Endothelial cell of umbilical vein (primary cell): ENCODE measurements around the gene SLCO2A1. TPM values are rescaled to one million over a fixed set of nuclear protein-coding genes. Genes with fewer than 3 reads are reported as not detected.

Experiments
- BruUV-seq: library from RNA; stranded (reverse); fragments of 400-500 nt; replicated peaks from 2 replicates; lab custom pipeline; 2021; lab: Mats Ljungman, UMichigan
- CTCF ChIA-PET: fragments of 300-600, 350-600 bp; sonication (Branson Sonifier 250); formaldehyde crosslinking; loops from one replicate; lab custom pipeline; 2021; ENCODE audit warnings: antibody characterized with exemption, inconsistent platforms; lab: Charles Lee
- POLR2A ChIA-PET: fragments of 300-600, 350-600 bp; sonication (Branson Sonifier 250); formaldehyde crosslinking; loops from one replicate; lab custom pipeline; 2021; ENCODE audit warnings: antibody characterized with exemption, inconsistent platforms; lab: Charles Lee
- DNase-seq: peaks from one replicate; pipeline ENCODE4 v3.0.0-alpha.2; 2011; ENCODE audit warnings: low read depth, low spot score
- FAIRE-seq: peaks from 2 replicates; lab custom pipeline; 2011; peaks lifted over from hg19 to GRCh38; lab: Jason Lieb, UNC
- H2AFZ ChIP-seq: 2 replicates; pipeline ENCODE4 v1.6.0; 2012; ENCODE audit warnings: low read depth, low read length, control low read depth, inconsistent platforms
- H3K27ac ChIP-seq: 2 replicates; pipeline ENCODE4 v1.5.1; 2011; ENCODE audit warnings: low read depth, mild to moderate bottlenecking, control low read depth, low read length, moderate library complexity; ENCODE audit not compliant: insufficient read depth
- H3K27me3 ChIP-seq, 2 experiments: 2 replicates each; pipeline versions ENCODE4 v1.6.0 to v1.6.1; 2011; ENCODE audit warnings: low read length in 2 of 2, mixed read lengths in 1 of 2; ENCODE audit not compliant: control insufficient read depth in 2 of 2, insufficient read depth in 2 of 2
- H3K36me3 ChIP-seq, 2 experiments: 2 replicates in 1 of 2; 3 replicates in 1 of 2; pipeline ENCODE4 v1.5.1; 2011; ENCODE audit warnings: low read length in 2 of 2, mild to moderate bottlenecking in 1 of 2, moderate library complexity in 1 of 2; ENCODE audit not compliant: control insufficient read depth in 2 of 2, insufficient read depth in 2 of 2; ENCODE audit errors: extremely low read depth in 1 of 2
- H3K4me1 ChIP-seq: 3 replicates; pipeline ENCODE4 v1.5.1; 2011; ENCODE audit warnings: mild to moderate bottlenecking, low read length; ENCODE audit not compliant: control insufficient read depth, insufficient read depth; ENCODE audit errors: extremely low read depth
- H3K4me2 ChIP-seq: 2 replicates; pipeline ENCODE4 v1.6.1; 2011; ENCODE audit warnings: low read length, control low read depth, mixed read lengths; ENCODE audit not compliant: insufficient read depth
- H3K4me3 ChIP-seq, 3 experiments: fragments of 200-600 bp in 1 of 3; sonication (generic), shearing (Covaris generic) in 1 of 3; replicated peaks in 1 of 3; 2 replicates each; pipeline ENCODE4 v1.5.1; 2011 to 2016; ENCODE audit warnings: control low read depth in 3 of 3, low read length in 3 of 3, mild to moderate bottlenecking in 2 of 3, inconsistent platforms in 1 of 3, low read depth in 1 of 3, moderate library complexity in 1 of 3; ENCODE audit not compliant: insufficient read depth in 1 of 3
- H3K79me2 ChIP-seq: 2 replicates; pipeline ENCODE4 v1.6.0; 2012; ENCODE audit warnings: low read length, inconsistent platforms; ENCODE audit not compliant: control insufficient read depth, insufficient read depth
- H3K9ac ChIP-seq: replicated peaks from 2 replicates; pipeline ENCODE3; 2011; ENCODE audit warnings: low read length, control low read depth; ENCODE audit not compliant: insufficient read depth; ENCODE audit errors: extremely low read depth
- H3K9me1 ChIP-seq: replicated peaks from 3 replicates; pipeline ENCODE4 v1.6.0; 2011; ENCODE audit warnings: mild to moderate bottlenecking, low read length; ENCODE audit not compliant: control insufficient read depth, insufficient read depth; ENCODE audit errors: extremely low read depth
- H3K9me3 ChIP-seq: replicated peaks from 2 replicates; pipeline ENCODE4 v1.5.1; 2012; ENCODE audit warnings: low read length, inconsistent platforms; ENCODE audit not compliant: control insufficient read depth, insufficient read depth
- H4K20me1 ChIP-seq: replicated peaks from 2 replicates; pipeline ENCODE3; 2011; ENCODE audit warnings: mild to moderate bottlenecking, low read length; ENCODE audit not compliant: control insufficient read depth, insufficient read depth; ENCODE audit errors: extremely low read depth
- CTCF ChIP-seq, 2 donors: IDR thresholded peaks; 1 replicate in 1 of 2; 2 replicates in 1 of 2; pipeline ENCODE4 v1.5.1; 2011; ENCODE audit warnings: low read length in 2 of 2, mild to moderate bottlenecking in 2 of 2, moderate library complexity in 2 of 2, control low read depth in 1 of 2, inconsistent platforms in 1 of 2, low read depth in 1 of 2; ENCODE audit not compliant: insufficient read depth in 1 of 2; ENCODE audit errors: extremely low read depth in 1 of 2
- EZH2 ChIP-seq: IDR thresholded peaks from 2 replicates; pipeline ENCODE4 v1.6.1; 2012; ENCODE audit warnings: borderline replicate concordance, low read depth, mild to moderate bottlenecking, moderate library complexity, low read length, inconsistent platforms; ENCODE audit not compliant: severe bottlenecking
- FOS ChIP-seq: IDR thresholded peaks from 2 replicates; pipeline ENCODE4 v1.6.1; 2011; ENCODE audit warnings: mild to moderate bottlenecking, low read length, moderate library complexity, borderline replicate concordance; ENCODE audit not compliant: insufficient read depth
- GATA2 ChIP-seq: IDR thresholded peaks from 2 replicates; pipeline ENCODE4 v1.7.0; 2011; ENCODE audit warnings: low read depth, mild to moderate bottlenecking, moderate library complexity, mixed read lengths, low read length; ENCODE audit not compliant: insufficient read length, insufficient read depth
- JUN ChIP-seq: IDR thresholded peaks from 2 replicates; pipeline ENCODE4 v1.6.1; 2011; ENCODE audit warnings: borderline replicate concordance, low read depth; ENCODE audit not compliant: insufficient read length, insufficient read depth
- MAX ChIP-seq: IDR thresholded peaks from 2 replicates; pipeline ENCODE4 v1.6.1; 2011; ENCODE audit not compliant: insufficient read depth, insufficient read length
- MYC ChIP-seq: IDR thresholded peaks from one replicate; pipeline ENCODE4 v1.6.1; 2011; ENCODE audit warnings: mild to moderate bottlenecking, low read depth, low read length
- POLR2A ChIP-seq: IDR thresholded peaks from 2 replicates; pipeline ENCODE4 v1.6.1; 2012; ENCODE audit warnings: low read depth, mild to moderate bottlenecking, control low read depth, low read length
- POLR2AphosphoS5 ChIP-seq: IDR thresholded peaks from 2 replicates; pipeline ENCODE4 v1.6.1; 2012; ENCODE audit warnings: low read depth, mild to moderate bottlenecking, control low read depth, low read length, moderate library complexity; ENCODE audit not compliant: insufficient read depth
- dilution Hi-C: fragments of 300-500 bp; cut with MboI; formaldehyde crosslinking; loops from one replicate; pipeline ENCODE4 v1.15.0; 2019; ENCODE audit warnings: low sequenced_read_pairs; ENCODE audit not compliant: extremely low pct_ligation_motif_present
- intact Hi-C: fragments of 100-400 bp; cut with micrococcal nuclease; formaldehyde crosslinking; loops from one replicate; pipeline ENCODE4 v1.10.0; 2022
- polyA plus RNA-seq, 4 experiments: library from polyadenylated mRNA; depleted of rRNA in 3 of 4; stranded (reverse) in 3 of 4; unstranded in 1 of 4; fragments of >200 nt; gene quantifications; 2 replicates each; pipeline versions ENCODE4 v1.2.1 to v1.2.3, GENCODE V29; 2011 to 2012; ENCODE audit warnings: missing spikeins in 1 of 4
- total RNA-seq: library from RNA; stranded (reverse); gene quantifications from 2 replicates; pipeline ENCODE4 v1.2.3, GENCODE V29; 2021

Gene SLCO2A1
- total and polyA plus RNA-seq, 2 donors (not counting 3 experiments of a cell fraction or from before 2014, with no cell fraction given) = 1.4 to 11.9 TPM

DNA sequence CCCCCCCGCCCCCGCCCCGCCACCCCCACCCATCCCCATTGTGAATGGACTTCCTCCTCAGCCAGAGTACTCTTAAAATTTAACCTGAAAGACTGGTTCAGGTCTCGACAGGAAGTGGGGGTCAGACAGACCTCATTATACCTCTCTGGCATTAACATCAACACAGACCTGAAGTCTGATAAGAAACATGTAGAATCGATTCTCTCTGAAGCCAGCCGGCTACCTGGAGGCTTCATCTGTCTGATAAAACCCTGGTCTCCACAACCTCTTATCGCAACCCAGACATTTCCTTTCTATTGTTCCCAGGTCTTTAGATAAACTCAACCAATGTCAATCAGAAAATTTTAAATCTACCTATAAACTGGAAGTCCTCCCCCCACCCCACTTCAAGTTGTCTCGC lies 42.6 kb downstream of the SLCO2A1 start:
- FAIRE-seq = peak; percentile 49
- DNase-seq = peak; percentile 36
- intact Hi-C loops = no loop called here

More for the DNA sequence above, 42.6 kb downstream of the SLCO2A1 start:
- no peaks in the 10 kb centered on the region for H3K9me3 ChIP-seq
- no peak overlapping the region for H3K4me3 ChIP-seq
- no peak overlapping the region for H3K27ac ChIP-seq
- no peak for TF ChIP-seq MYC
- no peak for TF ChIP-seq MAX
- no peak for TF ChIP-seq POLR2AphosphoS5
- no peak for TF ChIP-seq POLR2A
- no peak for TF ChIP-seq FOS
- no peak for TF ChIP-seq GATA2
- no peak for TF ChIP-seq EZH2
- no peak for TF ChIP-seq JUN
- no peak for TF ChIP-seq CTCF (IDR thresholded peaks at IDR 0.05; ENCODE audit: extremely low read depth in 1 of 2, insufficient read depth in 1 of 2, low read depth in 1 of 2, low read length in 2 of 2)
- no peak overlapping the region for H3K4me2 ChIP-seq
- no peaks in the 10 kb centered on the region for H3K36me3 ChIP-seq
- H3K9ac ChIP-seq = no peak overlapping the region
- no peaks in the 10 kb centered on the region for H3K27me3 ChIP-seq
- ChIA-PET POLR2A (no interaction called here), CTCF (no interaction called here)
- BruUV-seq = no TSS peak
- H3K79me2 ChIP-seq = no peaks in the 10 kb centered on the region
- no peaks in the 10 kb centered on the region for H3K9me1 ChIP-seq
- dilution Hi-C loops = no loop called here
- H4K20me1 ChIP-seq = no peaks in the 10 kb centered on the region
- H2AFZ ChIP-seq = no peak overlapping the region
- peaks cover 22% of the 10 kb centered on the region for H3K4me1 ChIP-seq
